ENCODE data around the gene TGIF2. TPM values are rescaled to one million over a fixed set of nuclear protein-coding genes. Genes with fewer than 3 reads are reported as not detected.

Gene TGIF2
- total RNA-seq, 1 experiment from 2014 or later, result 71.1 TPM

GRCh38 chr20:36624068-36624943 lies 50.9 kb downstream of the TGIF2 start (continued):
- TF ChIP-seq, protein P1, sequence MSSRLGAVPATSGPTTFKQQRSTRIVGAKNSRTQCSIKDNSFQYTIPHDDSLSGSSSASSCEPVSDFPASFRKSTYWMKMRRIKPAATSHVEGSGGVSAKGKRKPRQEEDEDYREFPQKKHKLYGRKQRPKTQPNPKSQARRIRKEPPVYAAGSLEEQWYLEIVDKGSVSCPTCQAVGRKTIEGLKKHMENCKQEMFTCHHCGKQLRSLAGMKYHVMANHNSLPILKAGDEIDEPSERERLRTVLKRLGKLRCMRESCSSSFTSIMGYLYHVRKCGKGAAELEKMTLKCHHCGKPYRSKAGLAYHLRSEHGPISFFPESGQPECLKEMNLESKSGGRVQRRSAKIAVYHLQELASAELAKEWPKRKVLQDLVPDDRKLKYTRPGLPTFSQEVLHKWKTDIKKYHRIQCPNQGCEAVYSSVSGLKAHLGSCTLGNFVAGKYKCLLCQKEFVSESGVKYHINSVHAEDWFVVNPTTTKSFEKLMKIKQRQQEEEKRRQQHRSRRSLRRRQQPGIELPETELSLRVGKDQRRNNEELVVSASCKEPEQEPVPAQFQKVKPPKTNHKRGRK (CRISPR knock-in tag; IDR thresholded peaks at IDR 0.05; ENCODE audit: borderline replicate concordance), result no peak
- no peak for TF ChIP-seq RORB (CRISPR knock-in tag; IDR thresholded peaks at IDR 0.05)
- TF ChIP-seq IRF2 (CRISPR knock-in tag; IDR thresholded peaks at IDR 0.05; ENCODE audit: borderline replicate concordance, low read depth), result no peak
- no peak for TF ChIP-seq GRHL2 (CRISPR knock-in tag; IDR thresholded peaks at IDR 0.05; ENCODE audit: insufficient replicate concordance, severe bottlenecking)
- no peak for TF ChIP-seq E2F4 (CRISPR knock-in tag; IDR thresholded peaks at IDR 0.05; ENCODE audit: borderline replicate concordance, low read depth)
- TF ChIP-seq ATF3 (CRISPR knock-in tag; conservative IDR thresholded peaks at IDR 0.05), result no peak
- no peak for TF ChIP-seq ZMAT4 (CRISPR knock-in tag; IDR thresholded peaks at IDR 0.05)
- TF ChIP-seq MXD4 (CRISPR knock-in tag; IDR thresholded peaks at IDR 0.05; ENCODE audit: borderline replicate concordance), result no peak
- TF ChIP-seq ZNF671 (CRISPR knock-in tag; IDR thresholded peaks at IDR 0.05), result no peak
- TF ChIP-seq EMX1 (CRISPR knock-in tag; IDR thresholded peaks at IDR 0.05), result no peak
- TF ChIP-seq AFF4 (CRISPR knock-in tag; IDR thresholded peaks at IDR 0.05; ENCODE audit: borderline replicate concordance), result no peak

DNA sequence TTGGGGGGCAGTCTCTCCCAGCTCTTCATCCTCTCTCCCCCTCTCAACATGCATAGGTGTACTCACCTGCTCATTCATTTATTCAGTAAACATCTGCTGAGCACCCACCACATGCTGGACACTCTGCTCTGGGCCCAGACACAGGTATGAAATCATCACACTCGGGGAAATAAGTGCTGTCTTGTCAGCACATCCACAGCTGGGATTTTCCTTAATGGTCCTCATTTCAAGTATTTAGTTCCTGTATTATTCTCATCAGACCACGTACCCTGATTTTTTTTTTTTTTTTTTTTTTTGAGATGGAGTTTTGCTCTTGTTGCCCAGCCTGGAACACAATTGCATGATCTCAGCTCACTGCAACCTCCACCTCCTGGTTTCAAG lies 51.5 kb downstream of the TGIF2 start:
- Mint-ChIP-seq H3K4me1 (peaks cover 9% of the 10 kb centered on the region), H3K36me3 (no peaks in the 10 kb centered on the region), H3K27me3 (ENCODE audit: low read depth) (no peaks in the 10 kb centered on the region), H3K27ac (no peak overlapping the region), H3K9me3 (no peaks in the 10 kb centered on the region), H3K4me3 (no peak overlapping the region)
- TF ChIP-seq ZNF263 (CRISPR knock-in tag; IDR thresholded peaks at IDR 0.05; ENCODE audit: low read depth), result no peak
- TF ChIP-seq NFATC4 (CRISPR knock-in tag; IDR thresholded peaks at IDR 0.05), result no peak
- TF ChIP-seq JUN (CRISPR knock-in tag; IDR thresholded peaks at IDR 0.05), result no peak
- POLR2A ChIA-PET, result interaction anchor here (0.9 kb wide), 1 partner anchor 50 kb away, joined by 3 read pairs; no protein-coding TSS in a partner anchor
- CTCF ChIA-PET, result interaction anchor here (0.6 to 2.6 kb wide), 9 partner anchors 8 to 247 kb away, joined by 3 to 12 read pairs (median 4); partner anchors contain the start of gene RAB5IF
- ATAC-seq (no peak), DNase-seq (ENCODE audit: low spot score) (no peak)

- ATAC-seq (no peak), DNase-seq (ENCODE audit: low spot score) (no peak)
- ChIA-PET CTCF (no interaction called here), POLR2A (no interaction called here)
- H3K9me3 Mint-ChIP-seq, result no peaks in the 10 kb centered on the region
- no peak overlapping the region for H3K4me3 Mint-ChIP-seq
- no peaks in the 10 kb centered on the region for H3K27me3 Mint-ChIP-seq (ENCODE audit: low read depth)
- no peaks in the 10 kb centered on the region for H3K36me3 Mint-ChIP-seq
- no peak overlapping the region for H3K27ac Mint-ChIP-seq
- H3K4me1 Mint-ChIP-seq, result peaks cover 12% of the 10 kb centered on the region
- peak; percentile 26; the same call in 1 of the 2 replicates for TF ChIP-seq GABPB1 (CRISPR knock-in tag; IDR thresholded peaks at IDR 0.05)
- TF ChIP-seq SOX15 (CRISPR knock-in tag; IDR thresholded peaks at IDR 0.05), result no peak
Measured at GRCh38 chr20:36628076-36628475, 54.7 kb downstream of the TGIF2 start.
